Endothelial cell (in vitro differentiated cells): ENCODE results near the gene PITPNM2. TPM values are rescaled to one million over a fixed set of nuclear protein-coding genes. Genes with fewer than 3 reads are reported as not detected.

ENCODE experiments used
- DNase-seq: peaks from one replicate; pipeline ENCODE4 v3.0.0; 2021; ENCODE audit warnings: low spot score
- H3K27ac Mint-ChIP-seq: one replicate; pipeline ENCODE4 v1.8.0; 2021; ENCODE audit warnings: mixed read lengths, inconsistent platforms; ENCODE audit not compliant: unreplicated experiment
- H3K27me3 Mint-ChIP-seq: one replicate; pipeline ENCODE4 v1.8.0; 2021; ENCODE audit warnings: mild to moderate bottlenecking, moderate library complexity, mixed read lengths, inconsistent platforms; ENCODE audit not compliant: unreplicated experiment
- H3K36me3 Mint-ChIP-seq: one replicate; pipeline ENCODE4 v1.8.0; 2021; ENCODE audit warnings: mild to moderate bottlenecking, low read depth, mixed read lengths, inconsistent platforms; ENCODE audit not compliant: unreplicated experiment
- H3K4me1 Mint-ChIP-seq: one replicate; pipeline ENCODE4 v1.8.0; 2021; ENCODE audit warnings: mild to moderate bottlenecking, mixed read lengths, inconsistent platforms; ENCODE audit not compliant: unreplicated experiment
- H3K4me3 Mint-ChIP-seq: one replicate; pipeline ENCODE4 v1.8.0; 2021; ENCODE audit warnings: mild to moderate bottlenecking, mixed read lengths, inconsistent platforms; ENCODE audit not compliant: unreplicated experiment
- H3K9me3 Mint-ChIP-seq: one replicate; pipeline ENCODE4 v1.8.0; 2021; ENCODE audit warnings: mixed read lengths, inconsistent platforms; ENCODE audit not compliant: unreplicated experiment
- total RNA-seq: library from RNA; stranded (reverse); fragmentation: NEBNext Ultra II Directional; extraction: Animal tissue kit (Norgen Biotek cat#: 25700); gene quantifications from one replicate; pipeline ENCODE4 v1.2.1, GENCODE V29; 2021; ENCODE audit not compliant: unreplicated experiment
- TF ChIP-seq, protein P1 (sequence below): fragments of 200-600 bp; sonication (generic); IDR thresholded peaks from one replicate; pipeline ENCODE4 v1.5.0; 2021; ENCODE audit warnings: antibody characterized with exemption; ENCODE audit not compliant: unreplicated experiment

Gene PITPNM2
- total RNA-seq, 1 donor from 2014 or later, result 14.3 TPM

DNA sequence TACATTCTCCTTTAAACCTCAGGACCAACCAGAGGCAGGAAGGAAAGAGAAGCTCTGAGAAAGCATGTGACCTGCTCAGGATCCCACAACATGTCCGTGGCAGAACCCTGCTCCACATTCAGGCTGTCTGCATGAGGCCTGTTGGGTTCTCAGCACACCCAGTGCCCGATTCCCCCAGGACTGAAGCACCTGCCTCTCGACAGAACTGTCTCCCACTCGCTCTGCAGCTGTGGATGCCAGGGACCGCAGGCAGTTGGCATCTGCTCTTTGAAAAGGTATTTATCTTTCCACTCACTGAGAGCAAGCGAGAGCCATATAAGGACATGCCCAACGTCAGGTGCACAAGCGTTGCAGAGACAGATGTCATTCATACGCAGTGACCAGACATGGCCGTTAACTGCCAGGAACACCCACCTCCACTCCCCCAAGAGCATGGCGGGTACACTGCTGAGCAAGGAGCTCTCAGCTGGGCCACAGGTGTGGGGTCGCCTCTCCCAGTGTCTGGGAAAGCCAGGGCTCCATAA, 18.9 kb downstream of the PITPNM2 start:
- no peak overlapping the region for H3K4me3 Mint-ChIP-seq
- H3K27me3 Mint-ChIP-seq, result peaks cover 4% of the 10 kb centered on the region
- H3K4me1 Mint-ChIP-seq, result no peaks in the 10 kb centered on the region
- no peak for DNase-seq
- TF ChIP-seq, protein P1, sequence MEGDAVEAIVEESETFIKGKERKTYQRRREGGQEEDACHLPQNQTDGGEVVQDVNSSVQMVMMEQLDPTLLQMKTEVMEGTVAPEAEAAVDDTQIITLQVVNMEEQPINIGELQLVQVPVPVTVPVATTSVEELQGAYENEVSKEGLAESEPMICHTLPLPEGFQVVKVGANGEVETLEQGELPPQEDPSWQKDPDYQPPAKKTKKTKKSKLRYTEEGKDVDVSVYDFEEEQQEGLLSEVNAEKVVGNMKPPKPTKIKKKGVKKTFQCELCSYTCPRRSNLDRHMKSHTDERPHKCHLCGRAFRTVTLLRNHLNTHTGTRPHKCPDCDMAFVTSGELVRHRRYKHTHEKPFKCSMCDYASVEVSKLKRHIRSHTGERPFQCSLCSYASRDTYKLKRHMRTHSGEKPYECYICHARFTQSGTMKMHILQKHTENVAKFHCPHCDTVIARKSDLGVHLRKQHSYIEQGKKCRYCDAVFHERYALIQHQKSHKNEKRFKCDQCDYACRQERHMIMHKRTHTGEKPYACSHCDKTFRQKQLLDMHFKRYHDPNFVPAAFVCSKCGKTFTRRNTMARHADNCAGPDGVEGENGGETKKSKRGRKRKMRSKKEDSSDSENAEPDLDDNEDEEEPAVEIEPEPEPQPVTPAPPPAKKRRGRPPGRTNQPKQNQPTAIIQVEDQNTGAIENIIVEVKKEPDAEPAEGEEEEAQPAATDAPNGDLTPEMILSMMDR, result no peak
- no peaks in the 10 kb centered on the region for H3K36me3 Mint-ChIP-seq
- H3K9me3 Mint-ChIP-seq, result no peaks in the 10 kb centered on the region
- no peak overlapping the region for H3K27ac Mint-ChIP-seq

DNA sequence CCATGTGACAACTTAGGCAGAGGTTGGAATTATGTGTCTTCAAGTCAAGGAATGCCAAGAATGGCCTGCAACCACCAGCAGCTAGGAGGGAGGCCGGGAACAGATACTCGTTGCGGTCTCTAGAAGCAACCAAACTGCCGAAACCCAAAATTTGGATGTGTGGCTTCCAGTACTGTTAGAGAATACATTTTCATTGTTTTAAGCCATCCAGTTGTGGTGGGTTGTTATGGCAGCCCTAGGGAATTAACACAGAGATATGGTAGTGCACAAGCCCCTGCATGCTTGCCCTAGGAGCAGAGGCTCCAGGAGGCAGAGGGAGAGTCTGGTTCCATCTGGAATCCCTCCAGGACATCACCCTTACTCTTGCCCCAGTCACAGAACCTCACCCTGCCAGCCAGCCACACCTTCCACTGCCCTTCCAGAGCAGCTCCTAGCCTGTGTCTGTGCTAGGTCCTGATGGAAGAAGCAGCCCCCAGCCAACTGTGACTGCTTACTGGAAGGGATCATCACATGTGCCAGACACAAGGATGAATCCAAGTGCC, 19.5 kb downstream of the PITPNM2 start:
- no peak overlapping the region for H3K4me3 Mint-ChIP-seq
- TF ChIP-seq, protein P1, result no peak
- H3K27ac Mint-ChIP-seq, result no peak overlapping the region
- H3K36me3 Mint-ChIP-seq, result no peaks in the 10 kb centered on the region
- H3K27me3 Mint-ChIP-seq, result peaks cover 4% of the 10 kb centered on the region
- H3K4me1 Mint-ChIP-seq, result no peaks in the 10 kb centered on the region
- H3K9me3 Mint-ChIP-seq, result no peaks in the 10 kb centered on the region
- no peak for DNase-seq

DNA sequence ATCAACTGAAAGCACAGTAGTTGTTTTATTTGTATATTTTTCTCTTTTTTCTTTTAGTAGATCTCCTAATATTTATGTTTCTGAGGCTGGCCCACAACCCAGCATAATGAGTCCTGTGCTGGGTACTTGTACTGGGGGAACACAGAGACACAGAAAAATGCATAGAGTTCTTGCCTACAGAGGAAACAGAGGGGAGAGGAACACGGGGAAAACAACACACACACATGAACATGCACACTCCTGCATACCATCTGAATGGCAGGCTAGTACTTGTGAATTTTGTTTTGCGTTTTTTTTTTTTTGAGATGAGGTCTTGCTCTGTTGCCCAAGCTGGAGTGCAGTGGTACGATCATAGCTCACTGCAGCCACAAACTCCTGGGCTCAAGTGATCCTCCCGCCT, 21.3 kb downstream of the PITPNM2 start:
- peaks cover 4% of the 10 kb centered on the region for H3K27me3 Mint-ChIP-seq
- H3K27ac Mint-ChIP-seq, result no peak overlapping the region
- DNase-seq, result no peak
- TF ChIP-seq, protein P1, result no peak
- H3K4me3 Mint-ChIP-seq, result no peak overlapping the region
- no peaks in the 10 kb centered on the region for H3K4me1 Mint-ChIP-seq
- H3K36me3 Mint-ChIP-seq, result no peaks in the 10 kb centered on the region
- H3K9me3 Mint-ChIP-seq, result no peaks in the 10 kb centered on the region

DNA sequence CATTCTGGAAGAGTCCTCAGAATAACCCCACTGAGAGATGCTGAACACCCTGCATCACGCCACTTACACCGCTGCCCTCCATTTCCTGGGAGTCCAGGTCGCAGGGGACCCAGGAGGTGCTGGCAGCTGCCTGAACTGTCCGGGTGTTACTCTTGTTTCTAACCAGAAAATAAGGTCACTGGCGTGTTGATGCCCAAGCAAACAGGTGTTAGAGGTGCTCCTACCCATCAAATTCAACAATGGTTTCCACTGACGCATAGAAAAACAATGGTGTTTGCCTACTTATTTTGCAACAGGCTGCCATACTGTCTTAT, 23.8 kb downstream of the PITPNM2 start:
- Mint-ChIP-seq H3K36me3 (no peaks in the 10 kb centered on the region), H3K9me3 (no peaks in the 10 kb centered on the region), H3K27me3 (peaks cover 2% of the 10 kb centered on the region), H3K4me1 (no peaks in the 10 kb centered on the region), H3K27ac (no peak overlapping the region), H3K4me3 (no peak overlapping the region)
- TF ChIP-seq, protein P1, result no peak
- DNase-seq, result no peak

DNA sequence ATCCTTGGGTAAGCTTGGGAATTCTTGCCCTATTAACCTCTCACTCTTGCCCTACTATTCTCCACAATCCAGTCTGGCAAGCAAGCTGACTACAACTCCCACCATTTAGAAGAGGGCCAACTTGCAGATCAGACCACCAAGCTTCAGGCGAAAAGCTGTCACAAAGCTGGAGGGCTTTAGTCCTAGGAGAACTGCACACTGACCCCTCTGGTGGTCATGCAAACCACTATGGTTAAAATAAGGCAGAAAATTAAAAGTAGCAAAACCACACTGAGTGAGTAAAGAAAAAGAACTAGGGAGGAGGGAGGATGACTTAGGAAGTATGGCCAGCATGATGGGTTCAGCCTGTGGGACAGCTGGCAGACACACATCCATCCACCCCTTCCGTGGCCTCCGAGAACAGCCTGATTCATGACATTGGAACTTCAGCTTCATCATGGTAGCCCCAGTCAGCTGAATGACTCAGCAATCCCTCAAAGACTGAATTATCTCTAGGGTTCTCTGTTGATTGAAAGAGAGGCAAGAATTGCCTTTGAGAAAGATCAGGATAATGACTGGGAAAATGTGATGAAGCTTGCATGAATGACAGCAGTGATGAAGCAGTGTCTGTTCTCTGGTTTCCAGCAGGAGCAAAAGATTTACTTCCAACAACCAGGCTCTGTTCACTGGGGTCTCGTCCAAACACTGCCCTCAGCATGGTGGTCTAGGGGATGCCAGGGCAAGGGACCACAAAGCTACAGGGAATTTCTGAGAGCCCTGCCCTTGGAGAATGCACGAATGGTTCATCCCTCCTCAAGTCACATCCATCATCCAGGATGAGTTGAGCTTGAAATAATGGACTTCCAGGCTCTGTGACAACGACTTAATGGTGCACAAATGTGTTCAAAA, 24.4 kb downstream of the PITPNM2 start:
- no peak for DNase-seq
- Mint-ChIP-seq H3K27me3 (peaks cover 2% of the 10 kb centered on the region), H3K4me1 (no peaks in the 10 kb centered on the region), H3K9me3 (no peaks in the 10 kb centered on the region), H3K36me3 (no peaks in the 10 kb centered on the region), H3K4me3 (no peak overlapping the region), H3K27ac (no peak overlapping the region)
- TF ChIP-seq, protein P1, result no peak
